ENCODE measurements around the gene PTPRG.

Gene PTPRG

GRCh38 chr3:61667814-61668213 lies 106.4 kb downstream of the PTPRG start:
- H3K9me3 ChIP-seq (ENCODE audit: control insufficient read depth, low read length) = no peaks in the 10 kb centered on the region
- H3K36me3 ChIP-seq (ENCODE audit: control insufficient read depth, insufficient read depth, low read length) = no peaks in the 10 kb centered on the region
- H3K4me1 ChIP-seq (ENCODE audit: control insufficient read depth, insufficient read depth, low read length) = no peaks in the 10 kb centered on the region
- no peak overlapping the region for H3K9ac ChIP-seq (ENCODE audit: low read length)
- no peaks in the 10 kb centered on the region for H3K27me3 ChIP-seq (ENCODE audit: control insufficient read depth, insufficient read depth, low read length)
- no peak overlapping the region for H3K4me3 ChIP-seq (ENCODE audit: low read length)

GRCh38 chr3:61668317-61668864 lies 107.0 kb downstream of the PTPRG start:
- Histone ChIP-seq H3K9me3 (ENCODE audit: control insufficient read depth, low read length) (no peaks in the 10 kb centered on the region), H3K4me3 (ENCODE audit: low read length) (no peak overlapping the region), H3K4me1 (ENCODE audit: control insufficient read depth, insufficient read depth, low read length) (no peaks in the 10 kb centered on the region), H3K36me3 (ENCODE audit: control insufficient read depth, insufficient read depth, low read length) (no peaks in the 10 kb centered on the region), H3K9ac (ENCODE audit: low read length) (no peak overlapping the region), H3K27me3 (ENCODE audit: control insufficient read depth, insufficient read depth, low read length) (no peaks in the 10 kb centered on the region)

DNA sequence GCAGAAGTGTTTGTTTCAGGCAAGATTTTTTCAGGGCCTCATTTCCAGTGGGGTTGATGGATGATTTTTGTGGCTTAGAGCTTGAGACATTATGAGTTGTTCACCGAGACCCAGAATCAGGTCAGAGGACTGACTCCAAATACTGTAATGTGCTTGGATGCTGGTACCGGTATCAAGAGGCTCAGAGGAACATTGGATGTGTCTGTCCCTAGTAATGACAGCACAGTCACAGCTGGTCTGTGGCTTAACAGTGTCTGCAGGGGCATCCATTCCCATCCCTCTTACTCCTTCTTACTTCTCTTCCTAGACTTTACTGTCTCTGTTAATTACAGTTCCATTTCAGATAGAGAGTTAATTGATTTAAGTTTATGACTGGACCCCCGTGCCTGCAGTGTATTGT lies 107.8 kb downstream of the PTPRG start:
- no peaks in the 10 kb centered on the region for H3K9me3 ChIP-seq (ENCODE audit: control insufficient read depth, low read length)
- H3K27me3 ChIP-seq (ENCODE audit: control insufficient read depth, insufficient read depth, low read length) = no peaks in the 10 kb centered on the region
- H3K4me1 ChIP-seq (ENCODE audit: control insufficient read depth, insufficient read depth, low read length) = no peaks in the 10 kb centered on the region
- H3K36me3 ChIP-seq (ENCODE audit: control insufficient read depth, insufficient read depth, low read length) = no peaks in the 10 kb centered on the region
- H3K9ac ChIP-seq (ENCODE audit: low read length) = no peak overlapping the region
- no peak overlapping the region for H3K4me3 ChIP-seq (ENCODE audit: low read length)

DNA sequence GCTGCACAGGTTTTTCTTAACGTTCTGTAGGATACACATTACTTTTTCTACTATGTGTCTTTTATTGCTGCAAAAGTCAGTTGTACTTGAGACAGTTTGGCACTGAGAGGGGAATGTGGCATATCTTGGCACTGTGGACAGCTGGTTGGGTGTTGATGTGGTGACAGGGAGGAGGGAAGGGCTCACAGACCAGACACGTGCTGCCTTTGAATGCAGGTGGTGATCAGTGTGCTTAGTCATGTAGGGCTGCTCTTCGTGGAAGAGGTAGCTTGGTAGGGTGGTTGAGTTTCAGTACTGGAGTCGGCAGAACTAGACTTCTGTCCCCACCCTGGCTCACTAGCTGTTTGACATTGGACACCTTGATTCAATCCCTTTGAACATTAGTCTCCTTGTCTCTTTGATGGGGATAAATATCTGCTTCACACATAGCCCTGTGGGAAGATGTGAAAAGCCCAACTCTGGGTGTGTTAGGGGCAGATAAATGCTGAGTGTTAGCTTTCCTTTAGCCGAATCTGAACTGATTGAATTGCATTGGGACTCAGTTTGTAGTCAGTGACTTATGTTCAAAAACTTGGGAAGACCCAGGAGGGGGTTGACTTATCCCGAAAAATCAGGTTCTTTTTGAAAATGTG lies 108.4 kb downstream of the PTPRG start:
- H3K9me3 ChIP-seq (ENCODE audit: control insufficient read depth, low read length) = no peaks in the 10 kb centered on the region
- H3K36me3 ChIP-seq (ENCODE audit: control insufficient read depth, insufficient read depth, low read length) = no peaks in the 10 kb centered on the region
- H3K4me1 ChIP-seq (ENCODE audit: control insufficient read depth, insufficient read depth, low read length) = no peaks in the 10 kb centered on the region
- no peak overlapping the region for H3K4me3 ChIP-seq (ENCODE audit: low read length)
- H3K9ac ChIP-seq (ENCODE audit: low read length) = no peak overlapping the region
- H3K27me3 ChIP-seq (ENCODE audit: control insufficient read depth, insufficient read depth, low read length) = no peaks in the 10 kb centered on the region

DNA sequence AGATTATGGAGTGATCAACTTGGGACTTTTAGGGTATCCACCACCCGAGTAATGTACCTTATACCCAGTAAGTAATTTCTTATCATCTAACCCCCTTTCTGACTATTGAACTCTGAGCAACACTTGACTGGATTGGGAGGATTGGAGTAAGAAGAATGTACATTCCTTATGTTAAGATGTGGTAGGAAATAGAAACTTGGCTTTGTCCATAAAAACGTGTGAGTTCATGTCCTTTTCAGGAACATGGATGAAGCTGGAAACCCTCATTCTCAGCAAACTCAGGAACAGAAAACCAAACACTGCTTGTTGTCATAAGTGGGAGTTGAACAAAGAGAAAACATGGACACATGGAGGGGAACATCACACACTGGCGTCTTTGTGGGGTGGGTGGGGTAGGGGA lies 112.3 kb downstream of the PTPRG start:
- H3K27me3 ChIP-seq (ENCODE audit: control insufficient read depth, insufficient read depth, low read length) = no peaks in the 10 kb centered on the region
- H3K9ac ChIP-seq (ENCODE audit: low read length) = no peak overlapping the region
- no peaks in the 10 kb centered on the region for H3K36me3 ChIP-seq (ENCODE audit: control insufficient read depth, insufficient read depth, low read length)
- H3K9me3 ChIP-seq (ENCODE audit: control insufficient read depth, low read length) = no peaks in the 10 kb centered on the region
- H3K4me1 ChIP-seq (ENCODE audit: control insufficient read depth, insufficient read depth, low read length) = no peaks in the 10 kb centered on the region
- no peak overlapping the region for H3K4me3 ChIP-seq (ENCODE audit: low read length)

DNA sequence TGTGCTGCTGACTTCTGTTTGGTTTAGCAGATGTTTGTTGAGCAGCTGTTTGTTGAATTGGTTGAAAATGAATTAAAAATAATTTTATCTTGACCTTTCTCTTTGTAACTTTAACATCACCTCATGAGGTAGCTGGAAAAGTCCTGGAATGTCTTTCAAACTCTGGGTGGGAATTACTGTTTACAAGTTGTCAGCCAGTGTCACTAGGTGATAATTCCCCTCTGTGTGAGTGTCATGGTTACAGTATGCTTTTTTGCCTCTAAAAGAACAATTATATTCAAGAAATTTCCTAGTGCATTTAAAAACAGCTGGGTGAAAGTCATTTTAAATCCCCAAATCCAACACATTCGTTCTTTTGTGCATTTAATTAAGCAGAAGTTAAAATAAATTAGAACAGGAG lies 113.2 kb downstream of the PTPRG start:
- no peak overlapping the region for H3K9ac ChIP-seq (ENCODE audit: low read length)
- H3K27me3 ChIP-seq (ENCODE audit: control insufficient read depth, insufficient read depth, low read length) = no peaks in the 10 kb centered on the region
- no peaks in the 10 kb centered on the region for H3K9me3 ChIP-seq (ENCODE audit: control insufficient read depth, low read length)
- no peak overlapping the region for H3K4me3 ChIP-seq (ENCODE audit: low read length)
- no peaks in the 10 kb centered on the region for H3K36me3 ChIP-seq (ENCODE audit: control insufficient read depth, insufficient read depth, low read length)
- no peaks in the 10 kb centered on the region for H3K4me1 ChIP-seq (ENCODE audit: control insufficient read depth, insufficient read depth, low read length)

DNA sequence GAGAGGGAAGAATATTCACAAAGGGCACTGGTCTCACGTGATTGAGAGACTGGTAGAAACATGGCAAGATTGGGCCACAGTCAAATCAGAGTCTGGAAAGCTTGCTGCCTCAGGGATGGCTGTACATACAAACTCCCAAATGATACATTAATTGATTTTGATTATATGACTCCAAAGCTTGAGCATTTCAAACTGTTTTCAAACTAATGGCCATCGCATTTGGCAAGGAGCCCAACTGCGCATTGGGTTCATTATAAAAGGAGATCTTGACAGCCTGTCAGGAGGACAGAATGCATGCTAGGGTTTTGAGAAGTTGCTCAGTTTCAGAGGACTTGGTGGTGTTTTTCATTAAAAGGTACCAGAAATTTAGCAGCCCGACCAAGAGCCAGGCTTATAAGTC lies 117.7 kb downstream of the PTPRG start:
- Histone ChIP-seq H3K9ac (ENCODE audit: low read length) (no peak overlapping the region), H3K36me3 (ENCODE audit: control insufficient read depth, insufficient read depth, low read length) (no peaks in the 10 kb centered on the region), H3K9me3 (ENCODE audit: control insufficient read depth, low read length) (no peaks in the 10 kb centered on the region), H3K4me3 (ENCODE audit: low read length) (no peak overlapping the region), H3K4me1 (ENCODE audit: control insufficient read depth, insufficient read depth, low read length) (no peaks in the 10 kb centered on the region), H3K27me3 (ENCODE audit: control insufficient read depth, insufficient read depth, low read length) (no peaks in the 10 kb centered on the region)

DNA sequence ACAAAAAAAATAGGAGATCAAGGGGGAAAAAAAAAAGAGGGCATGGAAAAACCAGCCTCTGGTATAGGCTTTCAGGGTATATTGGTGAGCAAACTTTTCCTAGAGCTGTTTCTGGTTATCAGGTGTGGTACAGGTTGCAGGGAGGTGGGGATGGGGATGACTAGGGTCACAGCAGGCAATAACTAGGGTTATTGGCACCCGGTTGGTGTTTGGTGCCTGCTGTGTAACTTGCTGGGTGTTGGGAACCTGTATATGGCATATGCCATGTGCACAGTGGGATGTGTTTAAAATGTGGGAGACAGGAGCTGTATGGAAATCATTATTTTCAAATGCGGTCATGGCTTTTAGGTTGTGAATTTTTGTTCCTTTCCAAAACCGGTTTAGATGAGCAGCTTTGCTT lies 119.2 kb downstream of the PTPRG start:
- no peaks in the 10 kb centered on the region for H3K27me3 ChIP-seq (ENCODE audit: control insufficient read depth, insufficient read depth, low read length)
- no peaks in the 10 kb centered on the region for H3K4me1 ChIP-seq (ENCODE audit: control insufficient read depth, insufficient read depth, low read length)
- H3K4me3 ChIP-seq (ENCODE audit: low read length) = no peak overlapping the region
- H3K9me3 ChIP-seq (ENCODE audit: control insufficient read depth, low read length) = no peaks in the 10 kb centered on the region
- no peaks in the 10 kb centered on the region for H3K36me3 ChIP-seq (ENCODE audit: control insufficient read depth, insufficient read depth, low read length)
- H3K9ac ChIP-seq (ENCODE audit: low read length) = no peak overlapping the region

DNA sequence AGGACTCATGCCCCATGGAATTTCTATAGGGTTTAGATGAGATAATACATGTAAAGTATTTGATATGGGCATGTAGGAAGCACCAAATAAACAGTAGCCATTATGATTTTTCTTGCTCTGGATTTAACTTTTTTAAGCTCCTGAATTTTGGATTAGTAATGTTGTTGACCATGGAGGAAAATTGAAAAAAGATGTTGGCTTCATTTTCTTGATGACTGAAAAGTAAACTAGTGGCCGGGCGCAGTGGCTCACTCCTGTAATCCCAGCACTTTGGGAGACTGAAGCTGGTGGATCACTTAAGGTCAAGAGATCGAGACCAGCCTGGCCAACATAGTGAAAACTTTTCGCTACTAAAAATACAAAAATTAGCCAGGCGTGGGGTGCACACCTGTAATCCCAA lies 120.3 kb downstream of the PTPRG start:
- Histone ChIP-seq H3K36me3 (ENCODE audit: control insufficient read depth, insufficient read depth, low read length) (no peaks in the 10 kb centered on the region), H3K4me3 (ENCODE audit: low read length) (no peak overlapping the region), H3K4me1 (ENCODE audit: control insufficient read depth, insufficient read depth, low read length) (no peaks in the 10 kb centered on the region), H3K9me3 (ENCODE audit: control insufficient read depth, low read length) (no peaks in the 10 kb centered on the region), H3K9ac (ENCODE audit: low read length) (no peak overlapping the region), H3K27me3 (ENCODE audit: control insufficient read depth, insufficient read depth, low read length) (no peaks in the 10 kb centered on the region)

DNA sequence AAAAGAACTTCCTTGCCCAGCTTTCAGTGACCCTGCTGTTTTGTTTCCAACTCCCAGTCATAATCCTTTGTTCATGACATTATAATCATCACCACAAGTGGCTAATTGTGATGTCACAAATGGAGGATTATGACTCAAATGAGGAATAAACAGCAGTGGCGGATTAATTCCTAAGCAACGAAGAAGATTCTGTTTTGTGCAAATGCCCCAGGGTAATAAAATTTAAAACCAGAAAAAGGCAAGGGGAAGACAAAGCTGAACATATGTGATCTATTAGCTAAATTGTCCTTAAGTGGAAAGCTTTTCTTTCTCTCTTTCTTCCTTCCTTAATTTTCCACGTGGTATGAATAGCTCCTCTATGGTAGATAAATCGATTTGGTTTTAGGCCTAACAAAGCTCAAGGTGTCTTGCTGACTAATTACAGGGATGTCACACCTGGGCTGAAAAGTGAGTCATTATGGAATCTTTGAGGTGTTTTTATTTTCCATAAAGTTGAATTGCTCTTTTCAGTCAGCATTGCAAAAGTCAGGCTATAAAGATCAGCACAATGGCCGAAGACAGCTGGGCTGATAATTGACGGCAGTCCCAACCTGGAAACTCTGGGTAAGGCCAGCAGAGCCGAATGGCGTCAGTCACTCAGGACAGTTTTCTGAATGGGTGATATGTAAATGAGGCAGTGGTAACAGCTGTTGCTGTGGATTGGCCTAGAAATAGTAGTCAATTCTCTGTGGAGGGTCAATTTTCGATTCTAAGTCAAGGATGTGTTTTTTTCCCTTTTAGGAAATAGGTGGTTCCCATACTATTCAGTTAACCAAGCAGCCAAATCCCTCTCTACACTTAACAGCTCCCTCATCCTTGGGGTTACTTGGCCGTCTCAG lies 121.5 kb downstream of the PTPRG start:
- no peaks in the 10 kb centered on the region for H3K27me3 ChIP-seq (ENCODE audit: control insufficient read depth, insufficient read depth, low read length)
- no peaks in the 10 kb centered on the region for H3K36me3 ChIP-seq (ENCODE audit: control insufficient read depth, insufficient read depth, low read length)
- H3K9me3 ChIP-seq (ENCODE audit: control insufficient read depth, low read length) = no peaks in the 10 kb centered on the region
- no peak overlapping the region for H3K9ac ChIP-seq (ENCODE audit: low read length)
- H3K4me1 ChIP-seq (ENCODE audit: control insufficient read depth, insufficient read depth, low read length) = no peaks in the 10 kb centered on the region
- no peak overlapping the region for H3K4me3 ChIP-seq (ENCODE audit: low read length)

- Histone ChIP-seq H3K9ac (ENCODE audit: low read length) (no peak overlapping the region), H3K36me3 (ENCODE audit: control insufficient read depth, insufficient read depth, low read length) (no peaks in the 10 kb centered on the region), H3K9me3 (ENCODE audit: control insufficient read depth, low read length) (no peaks in the 10 kb centered on the region), H3K4me3 (ENCODE audit: low read length) (no peak overlapping the region), H3K27me3 (ENCODE audit: control insufficient read depth, insufficient read depth, low read length) (no peaks in the 10 kb centered on the region), H3K4me1 (ENCODE audit: control insufficient read depth, insufficient read depth, low read length) (no peaks in the 10 kb centered on the region)
Measured at GRCh38 chr3:61683549-61684236, 122.3 kb downstream of the PTPRG start.

DNA sequence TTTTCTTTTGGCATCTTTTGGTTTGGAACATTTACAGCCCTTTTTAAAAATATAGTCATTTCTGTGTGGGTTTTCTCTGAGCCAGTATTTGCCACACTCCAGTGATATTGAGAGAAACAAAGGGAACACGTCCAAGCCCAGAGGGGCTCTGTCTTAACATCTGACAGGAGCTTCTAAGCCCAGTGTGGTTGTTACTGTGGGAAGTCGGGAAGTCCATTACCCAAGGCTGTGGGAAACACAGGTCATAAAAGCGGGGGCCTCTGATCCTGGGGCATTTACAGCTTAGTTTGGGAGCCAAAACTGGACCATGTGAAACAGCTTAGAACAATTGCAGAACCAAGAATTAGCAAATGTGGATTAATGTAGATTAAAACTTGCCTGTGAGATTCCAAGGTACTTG lies 123.0 kb downstream of the PTPRG start:
- H3K4me3 ChIP-seq (ENCODE audit: low read length) = no peak overlapping the region
- no peaks in the 10 kb centered on the region for H3K4me1 ChIP-seq (ENCODE audit: control insufficient read depth, insufficient read depth, low read length)
- H3K27me3 ChIP-seq (ENCODE audit: control insufficient read depth, insufficient read depth, low read length) = no peaks in the 10 kb centered on the region
- H3K36me3 ChIP-seq (ENCODE audit: control insufficient read depth, insufficient read depth, low read length) = no peaks in the 10 kb centered on the region
- no peaks in the 10 kb centered on the region for H3K9me3 ChIP-seq (ENCODE audit: control insufficient read depth, low read length)
- H3K9ac ChIP-seq (ENCODE audit: low read length) = no peak overlapping the region

Measured in mucosa of stomach (tissue), 1 donor.